Right lobe of liver (tissue), 4 donors: ENCODE data around the gene NPAS2.

ENCODE experiments used
- CTCF ChIP-seq, 4 donors: fragments of 200-600 bp in 3 of 4; fragments of 450-650 bp in 1 of 4; IDR thresholded peaks; one replicate each; pipeline versions ENCODE4 v1.5.1 to v1.8.0; 2016 to 2022; ENCODE audit warnings: antibody characterized with exemption in 4 of 4, mild to moderate bottlenecking in 2 of 4
- POLR2A ChIP-seq: fragments of 450-650 bp; IDR thresholded peaks from one replicate; pipeline ENCODE4 v1.6.1; 2017; ENCODE audit warnings: antibody characterized with exemption, mild to moderate bottlenecking
- donor health status: DM: no; HTN: no; CAD: no.
- donor health status: DM: no; HTN: no; CAD: no.
- donor health status: DM: no; HTN: yes; CAD: no.

DNA sequence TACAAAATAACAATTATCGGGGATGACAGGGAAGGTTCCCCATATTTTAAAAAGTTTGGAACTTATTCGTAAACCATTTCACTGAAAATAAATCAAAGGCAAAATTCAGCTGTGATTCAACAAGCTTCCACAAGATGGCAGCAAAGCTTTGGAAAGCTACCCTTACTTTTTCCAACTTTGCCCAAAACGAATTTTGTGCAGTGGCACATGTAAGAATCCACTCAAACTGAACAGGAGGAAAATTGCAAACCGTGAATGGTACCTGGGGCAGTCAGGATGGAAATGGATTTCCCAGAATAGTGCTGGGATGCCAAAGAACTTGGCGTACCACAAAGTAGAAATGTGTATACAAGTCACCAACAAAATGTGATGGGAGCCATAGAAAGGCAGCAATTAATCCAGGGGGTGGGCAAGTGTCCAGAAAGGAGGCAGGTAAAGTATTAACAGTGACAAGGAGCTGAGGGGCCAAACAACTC is 192.8 kb downstream of the NPAS2 start:
- TF ChIP-seq CTCF (IDR thresholded peaks at IDR 0.05) (peak; percentile 75 to 90 (median 78)), POLR2A (no peak)
